ENCODE data around the gene MOB2.

Gene MOB2

GRCh38 chr11:1444321-1444720 is 42.3 kb downstream of the MOB2 start:
- ChIA-PET CTCF (no interaction called here), POLR2A (no interaction called here)
- no peak for TF ChIP-seq CTBP1 (IDR thresholded peaks at IDR 0.05; ENCODE audit: borderline replicate concordance)
- no peak for TF ChIP-seq NFRKB (IDR thresholded peaks at IDR 0.05)
- TF ChIP-seq ZNF384 (IDR thresholded peaks at IDR 0.05): no peak
- no peak for TF ChIP-seq FOXM1 (IDR thresholded peaks at IDR 0.05; ENCODE audit: borderline replicate concordance)
- TF ChIP-seq BHLHE40 (IDR thresholded peaks at IDR 0.05; ENCODE audit: borderline replicate concordance): no peak
- TF ChIP-seq TARDBP (IDR thresholded peaks at IDR 0.05): no peak
- TF ChIP-seq SUZ12 (IDR thresholded peaks at IDR 0.05): no peak
- TF ChIP-seq ELF4 (IDR thresholded peaks at IDR 0.05): no peak
- no peak for TF ChIP-seq FOXK2 (IDR thresholded peaks at IDR 0.05)
- no peak for TF ChIP-seq LEF1 (IDR thresholded peaks at IDR 0.05; ENCODE audit: borderline replicate concordance)
- TF ChIP-seq SP1 (IDR thresholded peaks at IDR 0.05): no peak
- TF ChIP-seq, protein P1, sequence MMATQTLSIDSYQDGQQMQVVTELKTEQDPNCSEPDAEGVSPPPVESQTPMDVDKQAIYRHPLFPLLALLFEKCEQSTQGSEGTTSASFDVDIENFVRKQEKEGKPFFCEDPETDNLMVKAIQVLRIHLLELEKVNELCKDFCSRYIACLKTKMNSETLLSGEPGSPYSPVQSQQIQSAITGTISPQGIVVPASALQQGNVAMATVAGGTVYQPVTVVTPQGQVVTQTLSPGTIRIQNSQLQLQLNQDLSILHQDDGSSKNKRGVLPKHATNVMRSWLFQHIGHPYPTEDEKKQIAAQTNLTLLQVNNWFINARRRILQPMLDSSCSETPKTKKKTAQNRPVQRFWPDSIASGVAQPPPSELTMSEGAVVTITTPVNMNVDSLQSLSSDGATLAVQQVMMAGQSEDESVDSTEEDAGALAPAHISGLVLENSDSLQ (IDR thresholded peaks at IDR 0.05): no peak
- TF ChIP-seq ARNT (IDR thresholded peaks at IDR 0.05): no peak
- TF ChIP-seq L3MBTL2 (conservative IDR thresholded peaks at IDR 0.05): no peak
- no peak for DNase-seq (ENCODE audit: extremely low spot score)

DNA sequence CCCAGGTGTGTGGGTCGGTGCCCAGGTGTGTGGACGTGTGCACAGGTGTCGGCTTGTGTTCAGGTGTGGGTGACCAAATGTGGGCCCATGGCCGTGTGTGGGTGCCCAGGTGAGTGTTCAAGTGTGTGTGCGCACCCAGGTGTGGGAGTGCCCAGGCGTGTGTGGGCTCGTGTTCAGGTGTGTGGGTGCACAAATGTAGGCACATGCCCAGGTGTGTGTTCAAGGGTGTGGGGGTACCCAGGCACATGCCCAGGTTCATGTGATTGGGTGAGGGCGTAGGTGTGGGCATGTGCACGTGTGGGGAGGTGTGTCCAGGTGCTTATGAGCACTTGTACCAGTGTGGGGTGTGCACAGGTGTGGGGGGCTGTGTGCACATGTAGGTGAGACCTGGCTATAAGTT is 42.8 kb downstream of the MOB2 start:
- ChIA-PET CTCF (no interaction called here), POLR2A (no interaction called here)
- no peak for DNase-seq (ENCODE audit: extremely low spot score)
- TF ChIP-seq ARNT (IDR thresholded peaks at IDR 0.05): no peak
- no peak for TF ChIP-seq CTBP1 (IDR thresholded peaks at IDR 0.05; ENCODE audit: borderline replicate concordance)
- TF ChIP-seq L3MBTL2 (conservative IDR thresholded peaks at IDR 0.05): no peak
- no peak for TF ChIP-seq BHLHE40 (IDR thresholded peaks at IDR 0.05; ENCODE audit: borderline replicate concordance)
- TF ChIP-seq ELF4 (IDR thresholded peaks at IDR 0.05): no peak
- TF ChIP-seq HDGF (IDR thresholded peaks at IDR 0.05; ENCODE audit: borderline replicate concordance): no peak
- TF ChIP-seq, protein P1 (IDR thresholded peaks at IDR 0.05): no peak
- TF ChIP-seq LEF1 (IDR thresholded peaks at IDR 0.05; ENCODE audit: borderline replicate concordance): no peak
- no peak for TF ChIP-seq SUZ12 (IDR thresholded peaks at IDR 0.05)
- no peak for TF ChIP-seq TARDBP (IDR thresholded peaks at IDR 0.05)
- no peak for TF ChIP-seq NFRKB (IDR thresholded peaks at IDR 0.05)
- TF ChIP-seq SP1 (IDR thresholded peaks at IDR 0.05): no peak
- no peak for TF ChIP-seq FOXM1 (IDR thresholded peaks at IDR 0.05; ENCODE audit: borderline replicate concordance)
- no peak for TF ChIP-seq ZNF384 (IDR thresholded peaks at IDR 0.05)
- TF ChIP-seq FOXA1 (IDR thresholded peaks at IDR 0.05): no peak

DNA sequence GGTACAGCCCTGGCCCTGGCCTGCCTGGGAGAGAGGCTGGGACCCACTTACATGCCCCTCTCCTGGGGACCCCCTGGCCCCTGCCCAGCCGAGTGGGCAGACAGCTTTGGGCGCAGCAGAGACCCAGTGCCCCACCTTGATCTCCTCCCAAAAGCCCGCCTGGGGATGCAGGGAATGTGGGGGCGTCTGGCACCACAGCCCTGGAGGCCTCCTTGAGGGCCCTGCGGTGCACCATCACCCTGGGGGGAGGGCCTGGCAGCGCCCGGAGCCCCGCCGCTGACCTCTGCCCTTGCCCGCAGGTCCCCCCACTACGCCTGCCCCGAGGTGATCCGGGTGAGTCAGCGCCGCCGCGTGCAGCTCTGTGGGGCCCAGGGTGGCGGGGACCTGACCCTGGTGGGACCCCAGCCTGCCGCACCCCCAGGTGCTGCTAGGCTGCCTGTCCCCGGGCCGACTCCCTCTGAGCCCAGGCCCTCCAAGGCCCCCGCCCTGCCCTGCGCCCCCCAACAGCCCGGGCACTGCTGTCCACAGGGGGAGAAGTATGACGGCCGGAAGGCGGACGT is 43.7 kb downstream of the MOB2 start:
- POLR2A ChIA-PET: no interaction called here
- CTCF ChIA-PET: no interaction called here
- TF ChIP-seq FOXK2 (IDR thresholded peaks at IDR 0.05) (no peak), ZNF384 (IDR thresholded peaks at IDR 0.05) (no peak), BHLHE40 (IDR thresholded peaks at IDR 0.05; ENCODE audit: borderline replicate concordance) (no peak), ELF4 (IDR thresholded peaks at IDR 0.05) (no peak)
- no peak for DNase-seq (ENCODE audit: extremely low spot score)

- POLR2A ChIA-PET: no interaction called here
Observed at GRCh38 chr11:1442163-1442562, 44.4 kb downstream of the MOB2 start.

GRCh38 chr11:1440496-1440895 is 46.1 kb downstream of the MOB2 start:
- CTCF ChIA-PET: no interaction called here
- POLR2A ChIA-PET: no interaction called here
- TF ChIP-seq FOXA1 (IDR thresholded peaks at IDR 0.05): no peak
- no peak for TF ChIP-seq LEF1 (IDR thresholded peaks at IDR 0.05; ENCODE audit: borderline replicate concordance)
- TF ChIP-seq BHLHE40 (IDR thresholded peaks at IDR 0.05; ENCODE audit: borderline replicate concordance): no peak
- no peak for TF ChIP-seq L3MBTL2 (conservative IDR thresholded peaks at IDR 0.05)
- TF ChIP-seq FOXM1 (IDR thresholded peaks at IDR 0.05; ENCODE audit: borderline replicate concordance): no peak
- TF ChIP-seq ZNF384 (IDR thresholded peaks at IDR 0.05): no peak
- no peak for DNase-seq (ENCODE audit: extremely low spot score)

More at GRCh38 chr11:1442163-1442562, 44.4 kb downstream of the MOB2 start:
- DNase-seq (ENCODE audit: extremely low spot score): peak; percentile 46
- TF ChIP-seq, protein P1 (IDR thresholded peaks at IDR 0.05): peak; percentile 89
- no peak for TF ChIP-seq FOXM1 (IDR thresholded peaks at IDR 0.05; ENCODE audit: borderline replicate concordance)
- CTCF ChIA-PET: no interaction called here

DNA sequence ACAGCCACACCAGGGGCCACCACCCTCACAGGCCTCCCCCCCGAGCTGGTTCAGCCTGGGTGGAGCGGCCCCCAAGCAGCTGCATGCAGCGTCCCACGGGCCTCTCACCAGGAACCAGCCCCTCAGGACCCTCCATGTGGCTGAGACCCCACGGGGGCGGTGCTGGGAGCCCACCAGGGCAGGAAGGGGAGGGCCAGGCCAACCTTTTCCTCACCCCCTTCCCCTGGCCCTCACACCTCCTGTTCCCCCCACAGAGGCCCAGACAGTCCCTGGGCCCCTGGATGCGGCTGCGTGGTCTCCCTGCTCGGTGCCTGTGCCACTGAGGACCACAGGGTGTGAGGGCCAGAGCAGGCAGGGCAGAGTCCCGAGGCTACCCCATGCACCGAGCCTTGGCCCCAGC is 46.5 kb downstream of the MOB2 start:
- TF ChIP-seq ZNF384 (IDR thresholded peaks at IDR 0.05) (no peak), CTBP1 (IDR thresholded peaks at IDR 0.05; ENCODE audit: borderline replicate concordance) (no peak), BHLHE40 (IDR thresholded peaks at IDR 0.05; ENCODE audit: borderline replicate concordance) (no peak)
- ChIA-PET CTCF (interaction anchor here (0.7 kb wide), 1 partner anchor 54 kb away, joined by 9 read pairs; no protein-coding TSS in a partner anchor), POLR2A (no interaction called here)
- DNase-seq (ENCODE audit: extremely low spot score): no peak

GRCh38 chr11:1439341-1439740 is 47.2 kb downstream of the MOB2 start:
- POLR2A ChIA-PET: no interaction called here
- DNase-seq (ENCODE audit: extremely low spot score): no peak
- no peak for TF ChIP-seq FOXA1 (IDR thresholded peaks at IDR 0.05)
- TF ChIP-seq FOXK2 (IDR thresholded peaks at IDR 0.05): no peak
- no peak for TF ChIP-seq ZNF384 (IDR thresholded peaks at IDR 0.05)
- TF ChIP-seq LEF1 (IDR thresholded peaks at IDR 0.05; ENCODE audit: borderline replicate concordance): no peak
- no peak for TF ChIP-seq ARNT (IDR thresholded peaks at IDR 0.05)
- TF ChIP-seq L3MBTL2 (conservative IDR thresholded peaks at IDR 0.05): no peak
- no peak for TF ChIP-seq BHLHE40 (IDR thresholded peaks at IDR 0.05; ENCODE audit: borderline replicate concordance)
- TF ChIP-seq ELF4 (IDR thresholded peaks at IDR 0.05): no peak
- TF ChIP-seq CTBP1 (IDR thresholded peaks at IDR 0.05; ENCODE audit: borderline replicate concordance): no peak
- CTCF ChIA-PET: interaction anchor here (0.5 kb wide), 1 partner anchor 214 kb away, joined by 3 read pairs; no protein-coding TSS in a partner anchor

Measured in HEK293T (cell line).